Posterior cingulate gyrus (tissue), 11 donors: ENCODE data around the gene CABLES2.

Experiments used
- DNase-seq, 10 donors: peaks; one replicate each; pipeline versions ENCODE4 v3.0.0 to v3.0.0-alpha.2; 2020 to 2021; ENCODE audit warnings: mixed read lengths in 3 of 10
- intact Hi-C: fragments of 100-400 bp; cut with DNase I; formaldehyde crosslinking; loops from one replicate; pipeline ENCODE4 v1.15.1; 2023

Gene CABLES2

GRCh38 chr20:62364911-62365736 is 42.0 kb downstream of the CABLES2 start:
- intact Hi-C loops = loop anchor here (5.0 kb wide), 1 partner anchor 63 kb away; the partner anchor contains the start of gene ADRM1
- peak in 4 of 10 donors; percentile 8 to 85 (median 80) for DNase-seq

- intact Hi-C loops = no loop called here
- DNase-seq = peak in 5 of 10 donors; percentile 5 to 80 (median 18)
Measured at GRCh38 chr20:62363920-62364851, 42.9 kb downstream of the CABLES2 start.

- intact Hi-C loops = no loop called here
- DNase-seq = peak in 7 of 10 donors; percentile 5 to 82 (median 12)
Measured at GRCh38 chr20:62362991-62363919, 43.8 kb downstream of the CABLES2 start.

GRCh38 chr20:62362590-62362940 is 44.5 kb downstream of the CABLES2 start:
- intact Hi-C loops = no loop called here
- DNase-seq = peak in 2 of 10 donors; percentile 9 to 29

- intact Hi-C loops = no loop called here
- peak in 5 of 10 donors; percentile 5 to 82 (median 8) for DNase-seq
Measured at GRCh38 chr20:62361799-62362589, 45.1 kb downstream of the CABLES2 start.

- intact Hi-C loops = no loop called here
- peak in 6 of 10 donors; percentile 7 to 83 (median 44) for DNase-seq
Measured at GRCh38 chr20:62360854-62361798, 46.0 kb downstream of the CABLES2 start.

GRCh38 chr20:62359491-62360121 is 47.5 kb downstream of the CABLES2 start:
- intact Hi-C loops = no loop called here
- DNase-seq = peak in 4 of 10 donors; percentile 9 to 83 (median 46)

GRCh38 chr20:62359043-62359490 is 48.0 kb downstream of the CABLES2 start:
- peak in 3 of 10 donors; percentile 6 to 78 (median 8) for DNase-seq
- intact Hi-C loops = no loop called here

GRCh38 chr20:62358171-62359042 is 48.7 kb downstream of the CABLES2 start:
- peak in 3 of 10 donors; percentile 7 to 80 (median 8) for DNase-seq
- intact Hi-C loops = no loop called here

- intact Hi-C loops = no loop called here
- DNase-seq = peak in 2 of 10 donors; percentile 7 to 79
Measured at GRCh38 chr20:62357681-62358080, 49.4 kb downstream of the CABLES2 start.

GRCh38 chr20:62357187-62357667 is 49.9 kb downstream of the CABLES2 start:
- DNase-seq = peak in 2 of 10 donors; percentile 16 to 85

GRCh38 chr20:62356589-62357186 is 50.4 kb downstream of the CABLES2 start:
- no peak for DNase-seq
- intact Hi-C loops = no loop called here

More at GRCh38 chr20:62357187-62357667, 49.9 kb downstream of the CABLES2 start:
- intact Hi-C loops = no loop called here

- DNase-seq = peak in 1 of 10 donors; percentile 90
Measured at GRCh38 chr20:62355878-62356588, 51.1 kb downstream of the CABLES2 start.

GRCh38 chr20:62355516-62355877 is 51.6 kb downstream of the CABLES2 start:
- intact Hi-C loops = no loop called here
- DNase-seq = no peak

More at GRCh38 chr20:62355878-62356588, 51.1 kb downstream of the CABLES2 start:
- intact Hi-C loops = no loop called here

- no peak for DNase-seq
- intact Hi-C loops = no loop called here
Measured at GRCh38 chr20:62354811-62355341, 52.2 kb downstream of the CABLES2 start.
